H1 (cell line): ENCODE results near the gene WDR90. TPM values are rescaled to one million over a fixed set of nuclear protein-coding genes. Genes with fewer than 3 reads are reported as not detected.

Experiments
- CTCF ChIA-PET: fragments of 300-600 bp; sonication (Branson Sonifier 250); formaldehyde crosslinking; loops from one replicate; lab custom pipeline; 2021; ENCODE audit not compliant: partially characterized antibody; lab: Charles Lee
- POLR2A ChIA-PET: fragments of 300-600 bp; sonication (Branson Sonifier 250); formaldehyde crosslinking; loops from one replicate; lab custom pipeline; 2021; ENCODE audit warnings: inconsistent platforms; ENCODE audit not compliant: partially characterized antibody; lab: Charles Lee
- DNase-seq, 2 experiments: peaks; one replicate each; pipeline versions ENCODE4 v3.0.0 to v3.0.0-alpha.2; 2010 to 2022; ENCODE audit warnings: low spot score in 2 of 2, low read depth in 1 of 2, mixed read lengths in 1 of 2
- FAIRE-seq: peaks from 2 replicates; lab custom pipeline; 2011; peaks lifted over from hg19 to GRCh38; lab: Jason Lieb, UNC
- H2AFZ ChIP-seq: 2 replicates; pipeline ENCODE4 v1.8.1; 2012; ENCODE audit warnings: low read length, inconsistent platforms
- H2AK5ac ChIP-seq: 2 replicates; pipeline ENCODE4 v1.6.1; 2013; ENCODE audit warnings: low read depth, low read length
- H2BK120ac ChIP-seq: replicated peaks from 2 replicates; pipeline ENCODE3; 2013; ENCODE audit warnings: low read depth, low read length, inconsistent platforms
- H2BK12ac ChIP-seq: 2 replicates; pipeline ENCODE4 v1.6.1; 2013; ENCODE audit warnings: low read depth, low read length
- H2BK15ac ChIP-seq: 2 replicates; pipeline ENCODE4 v1.6.1; 2013; ENCODE audit warnings: low read length
- H2BK20ac ChIP-seq: 2 replicates; pipeline ENCODE4 v1.6.1; 2013; ENCODE audit warnings: low read length
- H2BK5ac ChIP-seq: 2 replicates; pipeline ENCODE4 v1.6.1; 2013; ENCODE audit warnings: low read depth, low read length
- H3K14ac ChIP-seq: 2 replicates; pipeline ENCODE4 v1.6.1; 2013; ENCODE audit warnings: inconsistent platforms; ENCODE audit not compliant: insufficient read length
- H3K18ac ChIP-seq: 2 replicates; pipeline ENCODE4 v1.6.1; 2013; ENCODE audit warnings: low read length; ENCODE audit errors: extremely low read depth
- H3K23ac ChIP-seq: 2 replicates; pipeline ENCODE4 v1.6.1; 2013; ENCODE audit warnings: inconsistent platforms; ENCODE audit not compliant: insufficient read length
- H3K23me2 ChIP-seq: 2 replicates; pipeline ENCODE4 v1.6.1; 2013; ENCODE audit warnings: low read depth, low read length
- H3K27ac ChIP-seq: 2 replicates; pipeline ENCODE4 v1.6.1; 2011; ENCODE audit warnings: low read depth, low read length, inconsistent platforms
- H3K27me3 ChIP-seq, 4 experiments: replicated peaks in 1 of 4; 1 replicate in 1 of 4; 2 replicates in 3 of 4; pipeline versions ENCODE4 v1.6.1 to v1.8.1; 2011 to 2013; ENCODE audit warnings: low read length in 3 of 4, mild to moderate bottlenecking in 3 of 4, inconsistent platforms in 2 of 4, mixed read lengths in 2 of 4, moderate library complexity in 1 of 4; ENCODE audit not compliant: control insufficient read depth in 3 of 4, insufficient read depth in 3 of 4; ENCODE audit errors: extremely low read depth in 1 of 4
- H3K36me3 ChIP-seq, 4 experiments: 2 replicates each; pipeline versions ENCODE4 v1.6.1 to v1.8.1; 2011 to 2013; ENCODE audit warnings: mild to moderate bottlenecking in 4 of 4, low read length in 3 of 4, moderate library complexity in 2 of 4, control low read depth in 1 of 4, inconsistent platforms in 1 of 4; ENCODE audit not compliant: insufficient read depth in 4 of 4, control insufficient read depth in 2 of 4
- H3K4ac ChIP-seq: replicated peaks from 2 replicates; pipeline ENCODE3; 2013; ENCODE audit warnings: low read length, low read depth, mixed read lengths, inconsistent platforms; ENCODE audit not compliant: insufficient read length
- H3K4me1 ChIP-seq, 4 experiments: replicated peaks in 1 of 4; 1 replicate in 1 of 4; 2 replicates in 3 of 4; pipeline versions ENCODE4 v1.6.1 to v1.8.1; 2011 to 2013; ENCODE audit warnings: low read length in 3 of 4, inconsistent platforms in 2 of 4, mixed read lengths in 1 of 4; ENCODE audit not compliant: insufficient read depth in 4 of 4, control insufficient read depth in 3 of 4
- H3K4me2 ChIP-seq, 2 experiments: 2 replicates each; pipeline versions ENCODE4 v1.6.1 to v1.8.1; 2011 to 2013; ENCODE audit warnings: low read depth in 2 of 2, low read length in 2 of 2, control low read depth in 1 of 2, inconsistent platforms in 1 of 2, mild to moderate bottlenecking in 1 of 2; ENCODE audit not compliant: insufficient read depth in 1 of 2
- H3K4me3 ChIP-seq, 4 experiments: fragments of 200-600, 300-600 bp in 1 of 4; sonication (generic), shearing (Covaris generic), sonication (Bioruptor Twin) in 1 of 4; 2 replicates each; pipeline versions ENCODE4 v1.5.1 to v1.8.1; 2011 to 2016; ENCODE audit warnings: low read length in 4 of 4, low read depth in 3 of 4, control low read depth in 2 of 4, inconsistent platforms in 2 of 4, mild to moderate bottlenecking in 2 of 4, mixed read lengths in 1 of 4, moderate library complexity in 1 of 4; ENCODE audit not compliant: insufficient read depth in 2 of 4; ENCODE audit errors: extremely low read depth in 1 of 4
- H3K56ac ChIP-seq: replicated peaks from 2 replicates; pipeline ENCODE3; 2013; ENCODE audit warnings: low read depth, mild to moderate bottlenecking, mixed read lengths, low read length, inconsistent platforms; ENCODE audit not compliant: insufficient read length
- H3K79me1 ChIP-seq: 2 replicates; pipeline ENCODE4 v1.6.1; 2013; ENCODE audit warnings: low read depth, low read length, control low read depth
- H3K79me2 ChIP-seq, 2 experiments: 2 replicates each; pipeline versions ENCODE4 v1.6.1 to v1.8.1; 2012 to 2013; ENCODE audit warnings: low read length in 2 of 2, mild to moderate bottlenecking in 2 of 2, inconsistent platforms in 1 of 2; ENCODE audit not compliant: insufficient read depth in 2 of 2, control insufficient read depth in 1 of 2
- H3K9ac ChIP-seq, 4 experiments: replicated peaks in 1 of 4; 1 replicate in 1 of 4; 2 replicates in 3 of 4; pipeline versions ENCODE4 v1.6.1 to v1.8.1; 2011 to 2013; ENCODE audit warnings: low read depth in 3 of 4, low read length in 3 of 4, control low read depth in 2 of 4, mild to moderate bottlenecking in 2 of 4, moderate library complexity in 2 of 4, inconsistent platforms in 1 of 4; ENCODE audit errors: extremely low read depth in 1 of 4
- H3K9me3 ChIP-seq, 2 experiments: 2 replicates each; pipeline versions ENCODE4 v1.6.1 to v1.8.1; 2012 to 2013; ENCODE audit warnings: mild to moderate bottlenecking in 2 of 2, moderate library complexity in 2 of 2, control low read depth in 1 of 2, inconsistent platforms in 1 of 2, low read depth in 1 of 2, low read length in 1 of 2, mixed read lengths in 1 of 2; ENCODE audit not compliant: insufficient read depth in 2 of 2
- H4K20me1 ChIP-seq, 2 experiments: replicated peaks in 1 of 2; 2 replicates each; pipeline versions ENCODE3 to v1.8.1; 2011 to 2013; ENCODE audit warnings: inconsistent platforms in 2 of 2, low read length in 2 of 2, mild to moderate bottlenecking in 1 of 2; ENCODE audit not compliant: insufficient read depth in 2 of 2, control insufficient read depth in 1 of 2
- H4K5ac ChIP-seq: 2 replicates; pipeline ENCODE4 v1.6.1; 2013; ENCODE audit warnings: low read length, low read depth, mixed read lengths, inconsistent platforms; ENCODE audit not compliant: insufficient read length
- H4K8ac ChIP-seq: 2 replicates; pipeline ENCODE4 v1.8.0; 2013; ENCODE audit warnings: mild to moderate bottlenecking, moderate library complexity, low read length, inconsistent platforms; ENCODE audit not compliant: insufficient read depth; ENCODE audit errors: extremely low read depth
- H4K91ac ChIP-seq: replicated peaks from 2 replicates; pipeline ENCODE3; 2013; ENCODE audit warnings: low read length, mixed read lengths, inconsistent platforms; ENCODE audit not compliant: insufficient read length
- CEBPB ChIP-seq: IDR thresholded peaks from 2 replicates; pipeline ENCODE4 v1.6.1; 2012; ENCODE audit warnings: low read depth, low read length
- HDAC2 ChIP-seq, 2 experiments: fragments of 300-600 bp in 1 of 2; sonication (generic) in 1 of 2; IDR thresholded peaks; 2 replicates each; pipeline ENCODE4 v1.6.1; 2011 to 2012; ENCODE audit warnings: low read depth in 2 of 2, low read length in 2 of 2, mild to moderate bottlenecking in 2 of 2, moderate library complexity in 2 of 2, borderline replicate concordance in 1 of 2, inconsistent platforms in 1 of 2
- JUND ChIP-seq: IDR thresholded peaks from 2 replicates; pipeline ENCODE4 v1.6.1; 2011; ENCODE audit warnings: mild to moderate bottlenecking, improper control_type of control experiment, low read length
- PHF8 ChIP-seq: fragments of 200-600 bp; sonication (generic); conservative IDR thresholded peaks from 2 replicates; pipeline ENCODE4 v1.7.1; 2012; ENCODE audit warnings: low read depth, mild to moderate bottlenecking, inconsistent platforms, low read length, moderate library complexity
- SIRT6 ChIP-seq: IDR thresholded peaks from one replicate; pipeline ENCODE4 v1.7.1; 2012; ENCODE audit warnings: low read length, inconsistent platforms
- SRF ChIP-seq: IDR thresholded peaks from 2 replicates; pipeline ENCODE4 v1.6.1; 2011; ENCODE audit warnings: mild to moderate bottlenecking, low read depth, low read length, moderate library complexity
- TAF7 ChIP-seq: optimal IDR thresholded peaks from 2 replicates; pipeline ENCODE3; 2011; ENCODE audit warnings: low read depth, mild to moderate bottlenecking, inconsistent platforms, low read length, moderate library complexity, borderline replicate concordance
- TBP ChIP-seq: IDR thresholded peaks from 2 replicates; pipeline ENCODE4 v1.6.1; 2011; ENCODE audit warnings: low read depth, low read length, improper control_type of control experiment
- TCF12 ChIP-seq: IDR thresholded peaks from 2 replicates; pipeline ENCODE4 v1.6.1; 2011; ENCODE audit warnings: low read depth, mild to moderate bottlenecking, low read length
- TEAD4 ChIP-seq: IDR thresholded peaks from 2 replicates; pipeline ENCODE4 v1.6.1; 2012; ENCODE audit warnings: low read depth, low read length, inconsistent platforms, mixed read lengths
- YY1 ChIP-seq: IDR thresholded peaks from 2 replicates; pipeline ENCODE4 v1.6.1; 2011; ENCODE audit warnings: low read depth, mild to moderate bottlenecking, low read length
- ZNF274 ChIP-seq: IDR thresholded peaks from 2 replicates; pipeline ENCODE4 v1.7.0; 2012; ENCODE audit warnings: low read length, borderline replicate concordance; ENCODE audit errors: extremely low read depth
- WGBS, 2 experiments: shearing (Covaris generic) in 1 of 2; methylation state at CpG; one replicate each; pipeline versions ENCODE4 v1.1.6 to v1.1.7; 2013 to 2015; ENCODE audit warnings: low lambda C conversion rate in 2 of 2, mixed read lengths in 2 of 2, inconsistent platforms in 1 of 2, low coverage in 1 of 2, missing lambda C conversion rate in 1 of 2; ENCODE audit not compliant: insufficient replicate concordance in 2 of 2, insufficient coverage in 1 of 2, insufficient read length in 1 of 2; ENCODE audit errors: extremely low coverage in 1 of 2, missing lambda C conversion rate in 1 of 2; 5-methylcytosine and 5-hydroxymethylcytosine counted together
- polyA plus RNA-seq, 7 experiments: library from polyadenylated mRNA; depleted of rRNA in 3 of 7; stranded (reverse) in 5 of 7; unstranded in 2 of 7; fragments of >200 nt in 5 of 7; fragments of 200-250 nt in 2 of 7; gene quantifications; 1 replicate in 5 of 7; 2 replicates in 1 of 7; 4 replicates in 1 of 7; pipeline versions ENCODE4 v1.2.1 to v1.2.3, GENCODE V29; 2011 to 2013; ENCODE audit warnings: missing spikeins in 2 of 7, mixed read lengths in 2 of 7
- total RNA-seq: library from RNA; stranded (reverse); fragmentation: NEBNext Ultra II Directional; extraction: Animal tissue kit (Norgen Biotek cat#: 25700); gene quantifications from 2 replicates; pipeline ENCODE4 v1.2.1, GENCODE V29; 2021
- TF ChIP-seq, protein P1 (sequence below): IDR thresholded peaks from 2 replicates; pipeline ENCODE4 v1.6.1; 2012; ENCODE audit warnings: low read length, inconsistent platforms

The WDR90 gene
- total and polyA plus RNA-seq, 2 of the 8 experiments (the other 6 are each of a cell fraction or from before 2014, with no cell fraction given), result 24.0 to 47.2 TPM

DNA sequence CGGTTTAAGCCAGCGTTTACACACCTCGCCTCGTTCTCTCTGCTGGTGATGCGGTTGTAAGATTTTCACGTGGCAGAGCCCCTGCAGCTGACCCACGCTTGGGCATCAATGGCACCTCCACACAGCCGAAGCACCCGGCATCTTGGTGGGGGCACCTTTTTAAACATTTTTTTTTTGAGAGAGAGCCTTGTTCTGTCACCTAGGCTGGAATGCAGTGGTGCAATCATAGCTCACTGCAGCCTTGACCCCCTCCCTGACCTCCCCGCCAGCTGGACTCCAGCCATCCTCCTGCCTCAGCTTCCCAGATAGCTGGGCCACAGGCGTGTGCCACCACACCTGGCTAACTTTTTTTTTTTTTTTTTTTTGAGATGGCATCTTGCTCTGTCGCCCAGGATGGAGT is 4.9 kb downstream of the WDR90 start:
- Histone ChIP-seq H3K9me3 (no peaks in the 10 kb centered on the region), H3K79me2 (no peaks in the 10 kb centered on the region), H2BK20ac (no peak overlapping the region), H3K79me1 (no peaks in the 10 kb centered on the region), H3K18ac (no peak overlapping the region), H3K36me3 (peaks cover 0 to 44% (median 2%) of the 10 kb centered on the region in 4 experiments; a peak in 3 of 8 replicates), H2AFZ (no peak overlapping the region), H4K8ac (no peak overlapping the region), H3K4me2 (no peak overlapping the region), H4K20me1 (peaks cover 0 to 2% of the 10 kb centered on the region in 2 experiments), H3K27ac (no peak overlapping the region), H3K23me2 (peaks cover 2% of the 10 kb centered on the region; the same call in 1 of the 2 replicates), H3K4me1 (peaks cover 0 to 2% (median under 1%) of the 10 kb centered on the region in 4 experiments; a peak in 2 of 7 replicates), H3K4me3 (no peak overlapping the region), H4K5ac (no peak overlapping the region), H3K27me3 (no peaks in the 10 kb centered on the region), H3K23ac (no peak overlapping the region), H3K14ac (no peak overlapping the region), H3K4ac (no peak overlapping the region), H3K56ac (no peak overlapping the region), H4K91ac (no peak overlapping the region), H2BK12ac (no peak overlapping the region), H2BK120ac (no peak overlapping the region), H2AK5ac (no peak overlapping the region), H2BK15ac (no peak overlapping the region), H2BK5ac (no peak overlapping the region), H3K9ac (no peak overlapping the region)
- no peak for FAIRE-seq
- CTCF ChIA-PET, result interaction anchor here (0.5 to 7.9 kb wide), 7 partner anchors 10 to 78 kb away, joined by 3 to 104 read pairs (median 3); partner anchors contain the start of gene RHOT2
- POLR2A ChIA-PET, result interaction anchor here (0.5 to 0.7 kb wide), 3 partner anchors 9 to 66 kb away, joined by 3 read pairs; no protein-coding TSS in a partner anchor
- WGBS, 2 experiments, result 91% methylated on average over 11 of the region's 12 CpGs; no CpG with 5 or more reads in 1 of the 2 experiments
- DNase-seq, result no peak
- TF ChIP-seq TAF7 (no peak), CEBPB (no peak), JUND (no peak), YY1 (no peak), HDAC2 (IDR thresholded peaks at IDR 0.05; ENCODE audit: borderline replicate concordance in 1 of 2, low read depth in 2 of 2, low read length in 2 of 2) (no peak), TCF12 (no peak), TEAD4 (no peak), SRF (no peak), SIRT6 (no peak), ZNF274 (no peak), TBP (no peak), PHF8 (no peak)
- TF ChIP-seq, protein P1, sequence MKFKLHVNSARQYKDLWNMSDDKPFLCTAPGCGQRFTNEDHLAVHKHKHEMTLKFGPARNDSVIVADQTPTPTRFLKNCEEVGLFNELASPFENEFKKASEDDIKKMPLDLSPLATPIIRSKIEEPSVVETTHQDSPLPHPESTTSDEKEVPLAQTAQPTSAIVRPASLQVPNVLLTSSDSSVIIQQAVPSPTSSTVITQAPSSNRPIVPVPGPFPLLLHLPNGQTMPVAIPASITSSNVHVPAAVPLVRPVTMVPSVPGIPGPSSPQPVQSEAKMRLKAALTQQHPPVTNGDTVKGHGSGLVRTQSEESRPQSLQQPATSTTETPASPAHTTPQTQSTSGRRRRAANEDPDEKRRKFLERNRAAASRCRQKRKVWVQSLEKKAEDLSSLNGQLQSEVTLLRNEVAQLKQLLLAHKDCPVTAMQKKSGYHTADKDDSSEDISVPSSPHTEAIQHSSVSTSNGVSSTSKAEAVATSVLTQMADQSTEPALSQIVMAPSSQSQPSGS, result no peak
